GM23338 (cell line): Measurements from ENCODE around the gene ACAD11. TPM values are rescaled to one million over a fixed set of nuclear protein-coding genes. Genes with fewer than 3 reads are reported as not detected.
"Not testable (repeated sequence)": the region's sequence is repeated elsewhere in the genome, so short reads cannot be mapped to it uniquely, and the experiment has no call there.

Experiments used
- ATAC-seq: fragments of 200-7000 bp; cut with Tn5 transposase; 3 replicates; pipeline ENCODE4 v1.9.1; 2020
- DNase-seq: peaks from one replicate; pipeline ENCODE4 v3.0.0-alpha.2; 2015; ENCODE audit warnings: low spot score
- H2AFZ ChIP-seq: fragments of 200-600 bp; sonication (generic); 2 replicates; pipeline ENCODE4 v1.8.0; 2016; ENCODE audit warnings: antibody characterized with exemption, mild to moderate bottlenecking, moderate library complexity
- H3F3A ChIP-seq: fragments of 200-600 bp; sonication (generic); replicated peaks from 2 replicates; pipeline ENCODE4 v1.8.0; 2017; ENCODE audit warnings: antibody characterized with exemption, mixed run types, low read depth
- H3K27ac ChIP-seq: fragments of 200-600 bp; sonication (generic); 2 replicates; pipeline ENCODE4 v1.6.1; 2016; ENCODE audit warnings: low read depth
- H3K27me3 ChIP-seq: fragments of 200-600 bp; sonication (generic); 2 replicates; pipeline ENCODE4 v1.8.0; 2016; ENCODE audit warnings: mild to moderate bottlenecking, mixed run types, moderate library complexity; ENCODE audit not compliant: insufficient read depth
- H3K36me3 ChIP-seq: fragments of 200-600 bp; sonication (generic); 2 replicates; pipeline ENCODE4 v1.8.0; 2016; ENCODE audit warnings: mild to moderate bottlenecking; ENCODE audit not compliant: insufficient read depth
- H3K4me1 ChIP-seq: fragments of 200-600 bp; sonication (generic); 2 replicates; pipeline ENCODE4 v1.8.0; 2016; ENCODE audit warnings: mild to moderate bottlenecking, moderate library complexity; ENCODE audit not compliant: insufficient read depth
- H3K4me2 ChIP-seq: fragments of 200-600 bp; sonication (generic); 2 replicates; pipeline ENCODE4 v1.7.1; 2017; ENCODE audit warnings: mixed run types
- H3K4me3 ChIP-seq: fragments of 200-600 bp; sonication (generic); 2 replicates; pipeline ENCODE4 v1.6.1; 2016; ENCODE audit warnings: mixed run types
- H3K79me2 ChIP-seq: fragments of 200-600 bp; sonication (generic); replicated peaks from 2 replicates; pipeline ENCODE4 v1.8.0; 2017; ENCODE audit warnings: mild to moderate bottlenecking; ENCODE audit not compliant: insufficient read depth
- H3K9me2 ChIP-seq: fragments of 200-600 bp; sonication (generic); 2 replicates; pipeline ENCODE4 v1.8.0; 2017; ENCODE audit not compliant: insufficient read depth
- H4K20me1 ChIP-seq: fragments of 200-600 bp; sonication (generic); replicated peaks from 2 replicates; pipeline ENCODE4 v1.8.0; 2017; ENCODE audit warnings: mild to moderate bottlenecking; ENCODE audit not compliant: insufficient read depth
- H3K27ac Mint-ChIP-seq: 2 replicates; pipeline ENCODE4 v1.8.0; 2020; ENCODE audit warnings: inconsistent platforms, mild to moderate bottlenecking, moderate library complexity, mixed read lengths
- H3K27me3 Mint-ChIP-seq: 3 replicates; pipeline ENCODE4 v1.8.0; 2022; ENCODE audit warnings: low read depth, mild to moderate bottlenecking, moderate library complexity, mixed read lengths, inconsistent platforms; ENCODE audit not compliant: insufficient read depth, poor library complexity
- H3K36me3 Mint-ChIP-seq: 3 replicates; pipeline ENCODE4 v1.8.0; 2021; ENCODE audit warnings: low read depth, mild to moderate bottlenecking, inconsistent platforms, moderate library complexity, mixed read lengths
- H3K4me1 Mint-ChIP-seq: 3 replicates; pipeline ENCODE4 v1.8.0; 2020; ENCODE audit warnings: mild to moderate bottlenecking, inconsistent platforms, mixed read lengths
- H3K4me3 Mint-ChIP-seq: 3 replicates; pipeline ENCODE4 v1.8.0; 2021; ENCODE audit warnings: moderate library complexity, mild to moderate bottlenecking, inconsistent platforms, mixed read lengths
- H3K9me3 Mint-ChIP-seq: 3 replicates; pipeline ENCODE4 v1.8.0; 2020; ENCODE audit warnings: moderate library complexity, mild to moderate bottlenecking, inconsistent platforms, mixed read lengths
- CREB1 ChIP-seq: fragments of 250-450 bp; sonication (Bioruptor Pico); IDR thresholded peaks from 2 replicates; pipeline ENCODE4 v1.5.0; 2020; ENCODE audit warnings: low read depth, mild to moderate bottlenecking, moderate library complexity
- EZH2 ChIP-seq: fragments of 200-600 bp; sonication (generic); IDR thresholded peaks from one replicate; pipeline ENCODE4 v1.8.0; 2017; ENCODE audit warnings: antibody characterized with exemption, mild to moderate bottlenecking, low read depth; ENCODE audit not compliant: unreplicated experiment
- EZH2phosphoT487 ChIP-seq: fragments of 200-600 bp; sonication (generic); IDR thresholded peaks from one replicate; pipeline ENCODE4 v1.8.1; 2018; ENCODE audit warnings: antibody characterized with exemption; ENCODE audit not compliant: unreplicated experiment
- JUNB ChIP-seq: IDR thresholded peaks from one replicate; pipeline ENCODE4 v1.6.1; 2016; ENCODE audit warnings: antibody characterized with exemption; ENCODE audit not compliant: unreplicated experiment
- NANOG ChIP-seq: IDR thresholded peaks from 2 replicates; pipeline ENCODE4 v1.6.1; 2016; ENCODE audit warnings: antibody characterized with exemption, borderline replicate concordance
- POLR2AphosphoS5 ChIP-seq: IDR thresholded peaks from 2 replicates; pipeline ENCODE4 v1.6.1; 2016; ENCODE audit warnings: antibody characterized with exemption, low read depth
- STAT1 ChIP-seq: IDR thresholded peaks from one replicate; pipeline ENCODE4 v1.6.1; 2016; ENCODE audit warnings: antibody characterized with exemption; ENCODE audit not compliant: unreplicated experiment
- ZNF114 ChIP-seq: fragments of 250-450 bp; sonication (Bioruptor Pico); IDR thresholded peaks from 2 replicates; pipeline ENCODE4 v1.5.0; 2020; ENCODE audit warnings: mild to moderate bottlenecking, moderate library complexity
- ZNF331 ChIP-seq: fragments of 250-450 bp; sonication (Bioruptor Pico); IDR thresholded peaks from 2 replicates; pipeline ENCODE4 v1.5.0; 2020; ENCODE audit warnings: low read depth, mild to moderate bottlenecking, moderate library complexity
- polyA plus RNA-seq: library from polyadenylated mRNA; unstranded; fragments of >200 nt; fragmentation: Nextera tagmentation; extraction: Ambion mirVana; gene quantifications from 2 replicates; pipeline ENCODE4 v1.2.1, GENCODE V29; 2016
- total RNA-seq: library from RNA; depleted of rRNA; stranded (reverse); fragments of >200 nt; shearing (Covaris generic); gene quantifications from 2 replicates; pipeline ENCODE4 v1.2.3, GENCODE V29; 2014
- TF ChIP-seq, protein P1 (sequence below), 2 experiments: fragments of 200-600 bp in 1 of 2; sonication (generic) in 1 of 2; conservative IDR thresholded peaks; 2 replicates each; pipeline versions ENCODE4 v1.5.1 to v1.6.1; 2016 to 2017; ENCODE audit warnings: antibody characterized with exemption in 2 of 2, low read depth in 2 of 2, mild to moderate bottlenecking in 2 of 2, moderate library complexity in 1 of 2
- TF ChIP-seq, protein P2 (sequence below): IDR thresholded peaks from 2 replicates; pipeline ENCODE4 v1.6.1; 2016; ENCODE audit warnings: antibody characterized with exemption

The ACAD11 gene
- total and polyA plus RNA-seq, 2 experiments from 2014 or later: 11.4 to 17.1 TPM

GRCh38 chr3:132606620-132607019, 53.0 kb downstream of the ACAD11 start:
- not testable (repeated sequence) for H3K27me3 Mint-ChIP-seq, H3K9me2 ChIP-seq, H3F3A ChIP-seq, H3K4me3 Mint-ChIP-seq, H3K27me3 ChIP-seq, H4K20me1 ChIP-seq, H3K79me2 ChIP-seq, H3K27ac ChIP-seq, H3K4me3 ChIP-seq, H3K9me3 Mint-ChIP-seq, H3K4me2 ChIP-seq, H2AFZ ChIP-seq, H3K36me3 ChIP-seq, H3K27ac Mint-ChIP-seq
- DNase-seq: peak; percentile 44
- peak; percentile 84 for ATAC-seq
- H3K36me3 Mint-ChIP-seq: peaks cover 19% of the 10 kb centered on the region; the same call in 2 of the 3 replicates
- H3K4me1 Mint-ChIP-seq: peaks cover 16% of the 10 kb centered on the region
- H3K4me1 ChIP-seq: peaks cover 15% of the 10 kb centered on the region

DNA sequence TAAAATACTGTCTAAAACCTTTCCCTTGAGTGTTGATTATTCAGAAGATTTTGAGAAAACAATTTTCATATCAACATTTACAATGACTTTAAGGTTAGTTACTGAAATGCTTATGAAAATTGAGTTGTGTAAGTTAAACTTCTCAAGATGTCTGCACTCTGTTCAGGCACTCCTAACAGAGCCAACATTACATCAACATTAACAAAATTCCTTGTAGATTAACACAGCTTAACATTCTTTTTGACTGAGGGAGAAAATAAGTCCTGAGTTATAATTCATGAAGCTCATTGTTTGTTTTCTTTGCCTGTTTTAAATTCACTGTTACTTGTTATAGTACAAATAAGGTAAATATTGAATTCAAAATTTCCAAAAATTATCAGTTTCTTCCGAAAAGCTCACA, 53.5 kb downstream of the ACAD11 start:
- peaks cover 15% of the 10 kb centered on the region for H3K4me1 ChIP-seq
- Mint-ChIP-seq H3K36me3 (peaks cover 19% of the 10 kb centered on the region; the same call in 2 of the 3 replicates), H3K9me3 (no peaks in the 10 kb centered on the region; the same call in 2 of the 3 replicates), H3K27me3 (no peaks in the 10 kb centered on the region), H3K27ac (peak overlapping the region; percentile 46; the same call in 1 of the 2 replicates), H3K4me1 (peaks cover 16% of the 10 kb centered on the region), H3K4me3 (no peak overlapping the region)
- H3K9me2 ChIP-seq: no peaks in the 10 kb centered on the region
- H4K20me1 ChIP-seq: no peaks in the 10 kb centered on the region
- TF ChIP-seq, protein P1, sequence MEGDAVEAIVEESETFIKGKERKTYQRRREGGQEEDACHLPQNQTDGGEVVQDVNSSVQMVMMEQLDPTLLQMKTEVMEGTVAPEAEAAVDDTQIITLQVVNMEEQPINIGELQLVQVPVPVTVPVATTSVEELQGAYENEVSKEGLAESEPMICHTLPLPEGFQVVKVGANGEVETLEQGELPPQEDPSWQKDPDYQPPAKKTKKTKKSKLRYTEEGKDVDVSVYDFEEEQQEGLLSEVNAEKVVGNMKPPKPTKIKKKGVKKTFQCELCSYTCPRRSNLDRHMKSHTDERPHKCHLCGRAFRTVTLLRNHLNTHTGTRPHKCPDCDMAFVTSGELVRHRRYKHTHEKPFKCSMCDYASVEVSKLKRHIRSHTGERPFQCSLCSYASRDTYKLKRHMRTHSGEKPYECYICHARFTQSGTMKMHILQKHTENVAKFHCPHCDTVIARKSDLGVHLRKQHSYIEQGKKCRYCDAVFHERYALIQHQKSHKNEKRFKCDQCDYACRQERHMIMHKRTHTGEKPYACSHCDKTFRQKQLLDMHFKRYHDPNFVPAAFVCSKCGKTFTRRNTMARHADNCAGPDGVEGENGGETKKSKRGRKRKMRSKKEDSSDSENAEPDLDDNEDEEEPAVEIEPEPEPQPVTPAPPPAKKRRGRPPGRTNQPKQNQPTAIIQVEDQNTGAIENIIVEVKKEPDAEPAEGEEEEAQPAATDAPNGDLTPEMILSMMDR (conservative IDR thresholded peaks at IDR 0.05; ENCODE audit: low read depth in 2 of 2): no peak
- no peak for TF ChIP-seq EZH2
- TF ChIP-seq ZNF114 (CRISPR knock-in tag): no peak
- TF ChIP-seq STAT1: no peak
- no peak for TF ChIP-seq CREB1 (CRISPR knock-in tag)
- no peak for TF ChIP-seq POLR2AphosphoS5
- TF ChIP-seq ZNF331: no peak
- TF ChIP-seq JUNB: no peak
- no peak overlapping the region for H3K4me3 ChIP-seq
- H3F3A ChIP-seq: no peaks in the 10 kb centered on the region
- no peak overlapping the region for H2AFZ ChIP-seq
- H3K36me3 ChIP-seq: no peaks in the 10 kb centered on the region
- ATAC-seq (no peak), DNase-seq (no peak)
- no peak overlapping the region for H3K27ac ChIP-seq
- H3K4me2 ChIP-seq: peak overlapping the region; percentile 17
- no peaks in the 10 kb centered on the region for H3K27me3 ChIP-seq
- no peaks in the 10 kb centered on the region for H3K79me2 ChIP-seq

- no peaks in the 10 kb centered on the region for H3K9me2 ChIP-seq
- H3K4me3 Mint-ChIP-seq: no peak overlapping the region
- no peaks in the 10 kb centered on the region; the same call in 2 of the 3 replicates for H3K9me3 Mint-ChIP-seq
- H3K4me1 ChIP-seq: peaks cover 15% of the 10 kb centered on the region
- H3K79me2 ChIP-seq: no peaks in the 10 kb centered on the region
- DNase-seq (peak; percentile 39), ATAC-seq (peak; percentile 29; the same call in 2 of the 3 replicates)
- H2AFZ ChIP-seq: no peak overlapping the region
- peaks cover 19% of the 10 kb centered on the region; the same call in 2 of the 3 replicates for H3K36me3 Mint-ChIP-seq
- H3K36me3 ChIP-seq: no peaks in the 10 kb centered on the region
- H3K27me3 Mint-ChIP-seq: no peaks in the 10 kb centered on the region
- H3K27ac ChIP-seq: no peak overlapping the region
- H3K4me1 Mint-ChIP-seq: peaks cover 16% of the 10 kb centered on the region
- H4K20me1 ChIP-seq: no peaks in the 10 kb centered on the region
- H3F3A ChIP-seq: no peaks in the 10 kb centered on the region
- H3K4me3 ChIP-seq: no peak overlapping the region
- H3K27ac Mint-ChIP-seq: no peak overlapping the region
- H3K27me3 ChIP-seq: no peaks in the 10 kb centered on the region
- H3K4me2 ChIP-seq: peak overlapping the region; percentile 17
- TF ChIP-seq, protein P2, sequence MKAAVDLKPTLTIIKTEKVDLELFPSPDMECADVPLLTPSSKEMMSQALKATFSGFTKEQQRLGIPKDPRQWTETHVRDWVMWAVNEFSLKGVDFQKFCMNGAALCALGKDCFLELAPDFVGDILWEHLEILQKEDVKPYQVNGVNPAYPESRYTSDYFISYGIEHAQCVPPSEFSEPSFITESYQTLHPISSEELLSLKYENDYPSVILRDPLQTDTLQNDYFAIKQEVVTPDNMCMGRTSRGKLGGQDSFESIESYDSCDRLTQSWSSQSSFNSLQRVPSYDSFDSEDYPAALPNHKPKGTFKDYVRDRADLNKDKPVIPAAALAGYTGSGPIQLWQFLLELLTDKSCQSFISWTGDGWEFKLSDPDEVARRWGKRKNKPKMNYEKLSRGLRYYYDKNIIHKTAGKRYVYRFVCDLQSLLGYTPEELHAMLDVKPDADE: no peak
- TF ChIP-seq EZH2phosphoT487 (no peak), NANOG (no peak)
- TF ChIP-seq, protein P1 (conservative IDR thresholded peaks at IDR 0.05; ENCODE audit: low read depth in 2 of 2): no peak
These were observed 54.2 kb downstream of the ACAD11 start for GRCh38 chr3:132605374-132605792.
